ENCODE data around the gene MYO5A. TPM values are rescaled to one million over a fixed set of nuclear protein-coding genes. Genes with fewer than 3 reads are reported as not detected.

The MYO5A gene
- total and polyA plus RNA-seq, 10 of the 15 experiments (the other 5 are each of a cell fraction or from before 2014, with no cell fraction given), result 4.2 to 42.9 (median 31.1) TPM

DNA sequence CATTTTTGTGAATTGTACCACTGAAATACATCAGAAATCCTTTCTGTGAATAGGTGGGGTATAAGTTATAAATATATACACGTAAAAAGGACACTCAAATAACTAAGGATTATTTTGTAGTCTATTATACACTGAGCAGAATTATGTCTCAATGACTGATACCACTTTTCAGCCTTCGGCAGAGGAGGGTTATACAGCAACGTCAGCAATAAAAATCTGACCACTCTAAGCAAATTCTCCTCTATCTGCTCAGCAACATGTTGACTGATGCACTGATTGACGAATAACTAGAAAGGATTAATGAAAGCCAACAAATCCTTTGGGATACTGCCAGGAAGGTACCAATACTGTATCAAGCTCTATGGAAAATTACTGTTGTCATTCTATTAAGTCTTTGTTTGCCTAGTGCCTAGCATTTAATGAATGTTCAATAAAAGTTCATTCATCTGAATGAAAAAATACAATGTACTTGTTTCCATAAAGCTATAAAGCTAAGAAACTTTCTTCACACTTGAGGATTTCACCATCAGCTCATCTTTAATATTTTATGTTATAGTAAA, 34.9 kb upstream of the MYO5A start:
- no peak overlapping the region for H2AFZ ChIP-seq (ENCODE audit: control insufficient read depth, low read depth, low read length)
- TF ChIP-seq SMAD5 (IDR thresholded peaks at IDR 0.05; ENCODE audit: low read depth), result no peak
- no peak for TF ChIP-seq POLR2A (IDR thresholded peaks at IDR 0.05; ENCODE audit: low read depth, low read length)
- no peak for TF ChIP-seq MXI1 (IDR thresholded peaks at IDR 0.05; ENCODE audit: low read depth, low read length)
- TF ChIP-seq, protein P1, sequence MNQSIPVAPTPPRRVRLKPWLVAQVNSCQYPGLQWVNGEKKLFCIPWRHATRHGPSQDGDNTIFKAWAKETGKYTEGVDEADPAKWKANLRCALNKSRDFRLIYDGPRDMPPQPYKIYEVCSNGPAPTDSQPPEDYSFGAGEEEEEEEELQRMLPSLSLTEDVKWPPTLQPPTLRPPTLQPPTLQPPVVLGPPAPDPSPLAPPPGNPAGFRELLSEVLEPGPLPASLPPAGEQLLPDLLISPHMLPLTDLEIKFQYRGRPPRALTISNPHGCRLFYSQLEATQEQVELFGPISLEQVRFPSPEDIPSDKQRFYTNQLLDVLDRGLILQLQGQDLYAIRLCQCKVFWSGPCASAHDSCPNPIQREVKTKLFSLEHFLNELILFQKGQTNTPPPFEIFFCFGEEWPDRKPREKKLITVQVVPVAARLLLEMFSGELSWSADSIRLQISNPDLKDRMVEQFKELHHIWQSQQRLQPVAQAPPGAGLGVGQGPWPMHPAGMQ (IDR thresholded peaks at IDR 0.05; ENCODE audit: borderline replicate concordance), result no peak
- no peak for TF ChIP-seq NR2C1 (IDR thresholded peaks at IDR 0.05)
- TF ChIP-seq, protein P2, sequence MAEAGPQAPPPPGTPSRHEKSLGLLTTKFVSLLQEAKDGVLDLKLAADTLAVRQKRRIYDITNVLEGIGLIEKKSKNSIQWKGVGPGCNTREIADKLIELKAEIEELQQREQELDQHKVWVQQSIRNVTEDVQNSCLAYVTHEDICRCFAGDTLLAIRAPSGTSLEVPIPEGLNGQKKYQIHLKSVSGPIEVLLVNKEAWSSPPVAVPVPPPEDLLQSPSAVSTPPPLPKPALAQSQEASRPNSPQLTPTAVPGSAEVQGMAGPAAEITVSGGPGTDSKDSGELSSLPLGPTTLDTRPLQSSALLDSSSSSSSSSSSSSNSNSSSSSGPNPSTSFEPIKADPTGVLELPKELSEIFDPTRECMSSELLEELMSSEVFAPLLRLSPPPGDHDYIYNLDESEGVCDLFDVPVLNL (IDR thresholded peaks at IDR 0.05; ENCODE audit: low read depth, low read length), result no peak
- TF ChIP-seq, protein P3, sequence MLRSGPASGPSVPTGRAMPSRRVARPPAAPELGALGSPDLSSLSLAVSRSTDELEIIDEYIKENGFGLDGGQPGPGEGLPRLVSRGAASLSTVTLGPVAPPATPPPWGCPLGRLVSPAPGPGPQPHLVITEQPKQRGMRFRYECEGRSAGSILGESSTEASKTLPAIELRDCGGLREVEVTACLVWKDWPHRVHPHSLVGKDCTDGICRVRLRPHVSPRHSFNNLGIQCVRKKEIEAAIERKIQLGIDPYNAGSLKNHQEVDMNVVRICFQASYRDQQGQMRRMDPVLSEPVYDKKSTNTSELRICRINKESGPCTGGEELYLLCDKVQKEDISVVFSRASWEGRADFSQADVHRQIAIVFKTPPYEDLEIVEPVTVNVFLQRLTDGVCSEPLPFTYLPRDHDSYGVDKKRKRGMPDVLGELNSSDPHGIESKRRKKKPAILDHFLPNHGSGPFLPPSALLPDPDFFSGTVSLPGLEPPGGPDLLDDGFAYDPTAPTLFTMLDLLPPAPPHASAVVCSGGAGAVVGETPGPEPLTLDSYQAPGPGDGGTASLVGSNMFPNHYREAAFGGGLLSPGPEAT (IDR thresholded peaks at IDR 0.05; ENCODE audit: low read depth), result no peak
- no peak for TF ChIP-seq BRCA1 (IDR thresholded peaks at IDR 0.05; ENCODE audit: low read depth, low read length)
- no peak for TF ChIP-seq ZNF207 (IDR thresholded peaks at IDR 0.05; ENCODE audit: borderline replicate concordance)
- no peak for TF ChIP-seq STAT1 (conservative IDR thresholded peaks at IDR 0.05)
- no peak for TF ChIP-seq EED (IDR thresholded peaks at IDR 0.05; ENCODE audit: low read depth)
- no peak for TF ChIP-seq BMI1 (IDR thresholded peaks at IDR 0.05; ENCODE audit: borderline replicate concordance)
- no peak for TF ChIP-seq JUND (IDR thresholded peaks at IDR 0.05; ENCODE audit: low read depth, low read length)
- TF ChIP-seq ATF7 (IDR thresholded peaks at IDR 0.05; ENCODE audit: low read depth), result no peak
- peak overlapping the region; percentile 33 for H3K4me3 ChIP-seq
- in situ Hi-C loops (cut with MboI), result no loop called here
- H3K79me2 ChIP-seq (ENCODE audit: control insufficient read depth, insufficient read depth, low read length), result peaks cover 100% of the 10 kb centered on the region
- CTCF ChIA-PET, result interaction anchor here (1.1 to 4.3 kb wide), 5 partner anchors 10 to 232 kb away, joined by 3 to 37 read pairs (median 12); no protein-coding TSS in a partner anchor
- peaks cover 22% of the 10 kb centered on the region for H3K4me1 ChIP-seq (ENCODE audit: control insufficient read depth, insufficient read depth, low read length)
- intact Hi-C loops (cut with micrococcal nuclease; ENCODE audit: unreplicated experiment), result no loop called here
- H3K27ac ChIP-seq (ENCODE audit: control insufficient read depth, insufficient read depth), result no peak overlapping the region
- H3K36me3 ChIP-seq (ENCODE audit: control insufficient read depth in 2 of 2, insufficient read depth in 2 of 2, low read length in 1 of 2), result peaks cover 0 to 4% of the 10 kb centered on the region in 2 experiments; a peak in 1 of 4 replicates
- SMC1A ChIA-PET (ENCODE audit: uncharacterized antibody, unreplicated experiment), result interaction anchor here (0.9 to 5.1 kb wide), 15 partner anchors 9 to 347 kb away, joined by 3 to 49 read pairs (median 4); no protein-coding TSS in a partner anchor
- POLR2A ChIA-PET, result interaction anchor here (1.3 kb wide), 2 partner anchors 28 to 98 kb away, joined by 3 to 4 read pairs; no protein-coding TSS in a partner anchor
- no peak for FAIRE-seq
- H3K9ac ChIP-seq (ENCODE audit: control insufficient read depth, insufficient read depth, low read length), result no peak overlapping the region
- peak overlapping the region; percentile 6 for H3K4me2 ChIP-seq (ENCODE audit: control insufficient read depth, insufficient read depth)
- H3K9me3 ChIP-seq (replicated peaks; ENCODE audit: control insufficient read depth, insufficient read depth, low read length), result no peaks in the 10 kb centered on the region; the same call in 2 of the 3 replicates
- H3K27me3 ChIP-seq (replicated peaks in 1 of 2; ENCODE audit: control insufficient read depth in 2 of 2, insufficient read depth in 2 of 2, low read length in 1 of 2), result no peaks in the 10 kb centered on the region
- H4K20me1 ChIP-seq (ENCODE audit: control insufficient read depth, insufficient read depth), result peaks cover 2% of the 10 kb centered on the region; the same call in 1 of the 2 replicates
- no TSS peak for BruUV-seq (replicated peaks)
- 79% methylated on average over 4 of the region's 4 CpGs for WGBS (ENCODE audit: insufficient coverage, insufficient replicate concordance, low lambda C conversion rate, missing lambda C conversion rate)
- DNase-seq (ENCODE audit: low read depth, low spot score), result no peak
- RAD21 ChIA-PET (ENCODE audit: unreplicated experiment), result interaction anchor here (0.8 to 5.0 kb wide), 9 partner anchors 11 to 232 kb away, joined by 3 to 37 read pairs (median 7); partner anchors contain the start of gene MYO5A
- no peak for ATAC-seq
